ENCODE data around the gene ZNF280D. TPM values are rescaled to one million over a fixed set of nuclear protein-coding genes. Genes with fewer than 3 reads are reported as not detected.

Gene ZNF280D
- total and polyA plus RNA-seq, 7 donors: 5.8 to 75.3 (median 53.6) TPM

DNA sequence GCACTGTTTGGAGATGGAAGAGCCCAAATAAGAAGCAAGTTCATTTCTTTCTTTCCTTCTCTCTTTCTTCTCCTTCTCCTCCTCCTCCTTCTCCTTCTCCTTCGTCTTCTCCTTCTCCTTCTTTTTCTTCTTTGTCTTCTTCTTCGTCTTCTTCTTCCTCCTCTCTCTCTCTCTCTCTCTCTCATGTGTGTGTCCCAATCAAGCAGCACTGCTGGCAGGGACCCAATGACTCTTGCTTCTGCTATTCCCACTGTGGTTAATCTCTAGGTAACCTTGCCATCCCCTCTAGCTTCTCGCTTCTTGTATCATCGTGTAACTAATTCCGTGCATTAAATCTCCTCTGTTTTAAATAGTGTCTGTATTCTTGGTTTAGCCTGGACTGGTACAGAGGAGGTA is 26.1 kb upstream of the ZNF280D start:
- Histone ChIP-seq H3K4me1 (peaks cover 0 to 14% (median 0%) of the 10 kb centered on the region in 4 donors), H3K4me3 (no peak overlapping the region), H3K9me3 (no peaks in the 10 kb centered on the region), H3K36me3 (no peaks in the 10 kb centered on the region), H3K27me3 (no peaks in the 10 kb centered on the region), H3K27ac (peak overlapping the region in 2 of 4 donors; percentile 13 to 57)
- DNase-seq: peak; percentile 77
- 66 to 77% methylated on average over 5 of the region's 5 CpGs for WGBS, 2 donors
- intact Hi-C loops (cut with DNase I): no loop called here
- TF ChIP-seq EP300 (IDR thresholded peaks at IDR 0.05) (no peak), POLR2AphosphoS5 (IDR thresholded peaks at IDR 0.05) (no peak), POLR2A (IDR thresholded peaks at IDR 0.05) (no peak)
- TF ChIP-seq, protein P1, sequence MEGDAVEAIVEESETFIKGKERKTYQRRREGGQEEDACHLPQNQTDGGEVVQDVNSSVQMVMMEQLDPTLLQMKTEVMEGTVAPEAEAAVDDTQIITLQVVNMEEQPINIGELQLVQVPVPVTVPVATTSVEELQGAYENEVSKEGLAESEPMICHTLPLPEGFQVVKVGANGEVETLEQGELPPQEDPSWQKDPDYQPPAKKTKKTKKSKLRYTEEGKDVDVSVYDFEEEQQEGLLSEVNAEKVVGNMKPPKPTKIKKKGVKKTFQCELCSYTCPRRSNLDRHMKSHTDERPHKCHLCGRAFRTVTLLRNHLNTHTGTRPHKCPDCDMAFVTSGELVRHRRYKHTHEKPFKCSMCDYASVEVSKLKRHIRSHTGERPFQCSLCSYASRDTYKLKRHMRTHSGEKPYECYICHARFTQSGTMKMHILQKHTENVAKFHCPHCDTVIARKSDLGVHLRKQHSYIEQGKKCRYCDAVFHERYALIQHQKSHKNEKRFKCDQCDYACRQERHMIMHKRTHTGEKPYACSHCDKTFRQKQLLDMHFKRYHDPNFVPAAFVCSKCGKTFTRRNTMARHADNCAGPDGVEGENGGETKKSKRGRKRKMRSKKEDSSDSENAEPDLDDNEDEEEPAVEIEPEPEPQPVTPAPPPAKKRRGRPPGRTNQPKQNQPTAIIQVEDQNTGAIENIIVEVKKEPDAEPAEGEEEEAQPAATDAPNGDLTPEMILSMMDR (IDR thresholded peaks at IDR 0.05): no peak

DNA sequence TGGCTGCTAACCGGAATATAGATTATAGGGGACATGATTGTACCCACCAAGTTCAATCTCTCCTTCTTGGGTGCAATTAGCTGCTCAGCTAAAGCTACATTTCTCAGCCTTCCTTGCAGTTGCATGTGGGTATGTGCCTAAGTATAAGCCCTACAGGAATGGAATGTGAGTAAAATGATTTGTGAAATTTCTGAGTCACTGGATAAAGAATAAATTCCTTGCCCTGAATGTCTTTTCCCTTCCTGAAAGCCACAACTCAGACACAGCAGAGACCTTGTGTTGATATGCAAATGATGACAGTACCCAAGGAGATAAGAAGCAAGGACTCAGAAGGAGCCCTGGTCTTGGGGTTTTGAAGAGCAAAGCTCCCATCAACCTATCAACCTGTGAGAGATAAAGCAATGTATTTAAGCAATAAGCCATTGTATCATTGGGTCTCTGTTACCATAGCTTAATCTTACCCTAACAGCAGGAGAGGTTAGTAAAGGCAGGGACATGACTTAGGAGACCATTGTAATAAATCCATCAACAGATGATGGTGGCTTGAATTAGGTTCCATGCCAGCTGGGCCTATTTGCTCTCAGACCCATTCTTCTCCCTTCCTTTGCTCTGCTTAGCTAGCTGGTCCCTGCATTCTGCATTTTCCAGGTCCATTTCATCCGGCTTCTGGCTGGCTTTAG is 25.6 kb upstream of the ZNF280D start:
- no peak for DNase-seq
- H3K27ac ChIP-seq: no peak overlapping the region
- intact Hi-C loops (cut with DNase I): no loop called here

DNA sequence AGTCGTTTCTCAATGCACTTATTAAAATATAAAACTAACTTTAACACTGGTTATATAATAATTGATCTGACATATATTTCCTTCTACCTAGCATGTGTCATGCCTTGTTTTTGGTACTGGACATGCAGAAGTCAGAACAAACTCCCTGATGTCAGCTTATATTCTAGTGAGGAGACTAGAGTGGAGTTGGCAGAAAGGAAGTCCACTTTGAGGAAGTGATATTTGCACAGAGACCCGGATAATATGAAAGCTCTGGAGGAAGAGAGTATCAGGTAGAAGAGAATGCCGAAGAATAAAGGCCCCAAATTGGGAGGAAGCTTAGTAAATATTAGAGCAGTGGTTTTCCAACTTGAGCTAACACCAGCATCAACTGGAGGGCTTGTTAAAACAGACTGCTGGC is 24.6 kb upstream of the ZNF280D start:
- Histone ChIP-seq H3K27me3 (no peaks in the 10 kb centered on the region), H3K4me1 (peaks cover 0 to 2% (median 0%) of the 10 kb centered on the region in 4 donors), H3K4me3 (no peak overlapping the region), H3K9me3 (no peaks in the 10 kb centered on the region), H3K36me3 (no peaks in the 10 kb centered on the region), H3K27ac (no peak overlapping the region)
- DNase-seq: no peak
- TF ChIP-seq EP300 (IDR thresholded peaks at IDR 0.05): no peak
- TF ChIP-seq, protein P1 (IDR thresholded peaks at IDR 0.05): no peak
- no peak for TF ChIP-seq POLR2AphosphoS5 (IDR thresholded peaks at IDR 0.05)
- no peak for TF ChIP-seq POLR2A (IDR thresholded peaks at IDR 0.05)
- 79 to 81% methylated on average over 3 of the region's 3 CpGs for WGBS, 2 donors
- intact Hi-C loops (cut with DNase I): no loop called here

More for the DNA sequence above, 25.6 kb upstream of the ZNF280D start:
- Histone ChIP-seq H3K9me3 (no peaks in the 10 kb centered on the region), H3K4me1 (peaks cover 0 to 12% (median 0%) of the 10 kb centered on the region in 4 donors), H3K27me3 (no peaks in the 10 kb centered on the region), H3K36me3 (no peaks in the 10 kb centered on the region), H3K4me3 (no peak overlapping the region)
- 91 to 92% methylated on average over 2 of the region's 2 CpGs for whole genome bisulfite sequencing, 2 donors
- TF ChIP-seq POLR2AphosphoS5 (IDR thresholded peaks at IDR 0.05) (no peak), POLR2A (IDR thresholded peaks at IDR 0.05) (no peak)

DNA sequence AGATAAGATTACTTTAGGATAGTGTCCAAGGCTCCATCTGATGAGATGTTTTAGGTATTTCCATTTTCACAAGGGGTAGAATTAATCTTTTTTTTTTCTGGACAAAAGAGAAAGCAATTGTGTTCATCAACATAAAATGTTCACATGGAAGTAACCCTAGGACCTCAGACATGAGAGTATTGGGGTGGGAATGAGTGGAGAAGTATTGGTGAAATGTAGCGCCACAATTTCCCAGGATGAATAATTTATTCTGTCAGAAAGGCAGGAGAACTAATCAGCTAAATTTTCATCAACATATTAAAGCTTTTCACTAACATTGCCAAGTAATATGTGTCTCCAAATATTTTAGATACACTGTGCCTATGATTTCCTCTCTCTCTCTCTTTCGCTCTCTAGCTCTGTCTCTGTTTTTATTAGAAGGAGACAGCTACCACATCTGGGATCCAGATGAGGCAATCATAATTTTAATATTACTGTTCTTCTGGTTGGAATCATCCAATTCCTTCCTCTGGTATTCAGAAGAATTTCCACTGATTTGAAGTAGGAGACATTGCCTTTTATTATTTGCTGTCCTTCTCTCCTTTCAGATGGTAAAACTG is 21.6 kb upstream of the ZNF280D start:
- H3K27ac ChIP-seq: no peak overlapping the region
- no peaks in the 10 kb centered on the region for H3K36me3 ChIP-seq
- TF ChIP-seq POLR2AphosphoS5 (IDR thresholded peaks at IDR 0.05) (no peak), EP300 (IDR thresholded peaks at IDR 0.05) (no peak), POLR2A (IDR thresholded peaks at IDR 0.05) (no peak)
- TF ChIP-seq, protein P1 (IDR thresholded peaks at IDR 0.05): no peak
- no peaks in the 10 kb centered on the region for H3K4me1 ChIP-seq
- H3K9me3 ChIP-seq: no peaks in the 10 kb centered on the region
- no peak for DNase-seq
- 96 to 98% methylated on average over 2 of the region's 2 CpGs for WGBS, 2 donors
- no peak overlapping the region for H3K4me3 ChIP-seq
- no peaks in the 10 kb centered on the region for H3K27me3 ChIP-seq
- intact Hi-C loops (cut with DNase I): no loop called here

DNA sequence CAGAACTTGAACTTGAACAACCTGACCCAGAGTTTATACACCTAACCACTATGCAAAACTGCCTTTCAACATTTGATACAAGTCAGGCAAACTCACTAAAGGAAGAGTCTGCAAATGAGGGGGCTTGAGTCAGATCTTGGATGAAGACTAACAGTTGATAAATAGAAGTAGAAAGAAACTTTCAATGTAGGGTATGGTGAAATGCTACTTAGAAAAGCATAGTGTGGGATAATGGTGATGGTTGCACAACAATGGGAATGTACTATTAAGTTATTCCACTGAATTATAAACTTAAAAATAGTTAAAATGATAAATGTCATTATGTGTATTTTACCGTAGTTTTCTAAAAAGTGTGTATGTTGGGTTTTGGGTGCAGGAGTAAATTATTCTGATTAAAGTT is 19.7 kb upstream of the ZNF280D start:
- H3K27ac ChIP-seq: no peak overlapping the region
- no peak overlapping the region for H3K4me3 ChIP-seq
- H3K4me1 ChIP-seq: no peaks in the 10 kb centered on the region
- no peak for DNase-seq
- H3K9me3 ChIP-seq: no peaks in the 10 kb centered on the region
- no peak for TF ChIP-seq POLR2A (IDR thresholded peaks at IDR 0.05)
- TF ChIP-seq POLR2AphosphoS5 (IDR thresholded peaks at IDR 0.05): no peak
- no peak for TF ChIP-seq EP300 (IDR thresholded peaks at IDR 0.05)
- TF ChIP-seq, protein P1 (IDR thresholded peaks at IDR 0.05): no peak
- H3K27me3 ChIP-seq: no peaks in the 10 kb centered on the region
- intact Hi-C loops (cut with DNase I): no loop called here
- H3K36me3 ChIP-seq: no peaks in the 10 kb centered on the region
- WGBS, 2 donors: 99 to 100% methylated on average over 1 of the region's 1 CpG
